22Rv1 (cell line): ENCODE data around the gene SDK1.

Experiments used
- ZFX ChIP-seq: fragments of 450-650 bp; IDR thresholded peaks from 2 replicates; pipeline ENCODE4 v1.6.1; 2017; ENCODE audit warnings: antibody characterized with exemption, borderline replicate concordance
- TF ChIP-seq, protein P1 (sequence below): fragments of 450-650 bp; IDR thresholded peaks from 2 replicates; pipeline ENCODE4 v1.5.1; 2017; ENCODE audit warnings: mild to moderate bottlenecking

DNA sequence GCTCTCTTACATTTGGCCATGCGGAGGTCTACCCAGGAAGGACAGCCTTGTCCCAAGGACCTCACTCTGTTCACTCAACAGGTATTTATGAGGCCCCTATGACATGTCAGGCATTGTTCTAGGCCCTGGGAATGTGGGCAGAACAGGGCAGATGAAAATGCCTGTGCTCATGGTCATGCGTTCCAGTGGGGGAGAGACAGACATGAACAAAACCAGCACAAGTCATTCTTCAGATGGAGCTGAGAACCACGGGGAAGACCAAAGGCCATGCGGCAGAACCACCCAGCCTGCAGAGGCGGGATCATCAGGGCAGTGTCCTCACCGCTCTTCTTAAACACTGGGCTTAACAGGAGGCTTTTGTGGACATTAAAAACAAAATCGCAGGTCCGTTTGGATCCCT lies 636.1 kb downstream of the SDK1 start:
- TF ChIP-seq, protein P1, sequence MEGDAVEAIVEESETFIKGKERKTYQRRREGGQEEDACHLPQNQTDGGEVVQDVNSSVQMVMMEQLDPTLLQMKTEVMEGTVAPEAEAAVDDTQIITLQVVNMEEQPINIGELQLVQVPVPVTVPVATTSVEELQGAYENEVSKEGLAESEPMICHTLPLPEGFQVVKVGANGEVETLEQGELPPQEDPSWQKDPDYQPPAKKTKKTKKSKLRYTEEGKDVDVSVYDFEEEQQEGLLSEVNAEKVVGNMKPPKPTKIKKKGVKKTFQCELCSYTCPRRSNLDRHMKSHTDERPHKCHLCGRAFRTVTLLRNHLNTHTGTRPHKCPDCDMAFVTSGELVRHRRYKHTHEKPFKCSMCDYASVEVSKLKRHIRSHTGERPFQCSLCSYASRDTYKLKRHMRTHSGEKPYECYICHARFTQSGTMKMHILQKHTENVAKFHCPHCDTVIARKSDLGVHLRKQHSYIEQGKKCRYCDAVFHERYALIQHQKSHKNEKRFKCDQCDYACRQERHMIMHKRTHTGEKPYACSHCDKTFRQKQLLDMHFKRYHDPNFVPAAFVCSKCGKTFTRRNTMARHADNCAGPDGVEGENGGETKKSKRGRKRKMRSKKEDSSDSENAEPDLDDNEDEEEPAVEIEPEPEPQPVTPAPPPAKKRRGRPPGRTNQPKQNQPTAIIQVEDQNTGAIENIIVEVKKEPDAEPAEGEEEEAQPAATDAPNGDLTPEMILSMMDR = no peak
- TF ChIP-seq ZFX = no peak
